AG08396 (cell line): Measurements from ENCODE around the gene CIITA.
"Not testable (repeated sequence)": the region's sequence is repeated elsewhere in the genome, so short reads cannot be mapped to it uniquely, and the experiment has no call there.

Experiments
- DNase-seq: peaks from one replicate; pipeline ENCODE4 v3.0.0; 2012; ENCODE audit warnings: low spot score, mixed read lengths

The CIITA gene

DNA sequence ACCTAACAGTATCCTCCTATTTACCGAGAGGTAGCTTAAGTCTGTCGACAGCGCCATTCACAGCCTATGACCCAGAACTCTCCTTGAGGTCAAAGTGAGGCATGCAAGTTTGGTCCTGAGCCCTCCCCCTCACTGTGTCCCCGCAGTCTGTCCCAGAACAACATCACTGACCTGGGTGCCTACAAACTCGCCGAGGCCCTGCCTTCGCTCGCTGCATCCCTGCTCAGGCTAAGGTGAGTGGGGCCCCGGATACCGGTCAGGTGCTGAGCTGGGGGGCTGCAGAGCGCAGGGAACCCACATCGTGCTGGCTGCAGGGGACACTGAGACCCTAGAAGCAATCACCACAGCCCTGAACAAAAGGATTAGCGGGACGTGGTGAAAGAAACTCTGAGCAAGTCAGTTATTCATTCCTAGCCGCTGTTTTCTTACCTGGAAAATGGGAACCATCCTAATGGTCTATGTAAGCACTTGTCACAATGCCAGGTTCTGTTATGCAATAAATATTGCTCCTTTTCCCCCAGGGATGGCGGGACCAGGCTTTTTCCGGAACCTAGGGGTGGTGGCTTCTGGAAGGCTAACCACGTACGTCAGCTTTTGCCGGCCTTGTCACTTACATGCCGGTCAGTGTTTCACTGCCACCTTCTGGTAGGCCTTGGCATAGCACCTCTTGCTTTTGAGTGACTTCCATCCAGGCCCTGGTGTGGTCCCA lies 41.4 kb downstream of the CIITA start:
- DNase-seq = peak; percentile 87

DNA sequence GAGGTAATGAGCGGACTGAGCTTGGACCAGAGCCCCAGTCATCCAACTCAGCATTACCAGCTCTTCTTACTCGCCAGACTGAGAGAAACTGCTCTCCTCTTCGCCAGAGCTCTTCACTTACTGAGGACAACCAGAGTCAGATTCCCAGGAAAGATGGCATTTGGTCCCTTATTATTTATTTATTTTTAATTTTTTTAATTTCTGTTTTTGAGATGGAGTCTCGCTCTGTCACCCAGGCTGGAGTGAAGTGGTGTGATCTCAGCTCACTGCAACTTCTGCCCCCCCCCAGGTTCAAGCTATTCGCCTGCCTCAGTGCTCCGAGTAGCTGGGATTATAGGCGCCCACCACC lies 42.0 kb downstream of the CIITA start:
- DNase-seq = no peak

DNA sequence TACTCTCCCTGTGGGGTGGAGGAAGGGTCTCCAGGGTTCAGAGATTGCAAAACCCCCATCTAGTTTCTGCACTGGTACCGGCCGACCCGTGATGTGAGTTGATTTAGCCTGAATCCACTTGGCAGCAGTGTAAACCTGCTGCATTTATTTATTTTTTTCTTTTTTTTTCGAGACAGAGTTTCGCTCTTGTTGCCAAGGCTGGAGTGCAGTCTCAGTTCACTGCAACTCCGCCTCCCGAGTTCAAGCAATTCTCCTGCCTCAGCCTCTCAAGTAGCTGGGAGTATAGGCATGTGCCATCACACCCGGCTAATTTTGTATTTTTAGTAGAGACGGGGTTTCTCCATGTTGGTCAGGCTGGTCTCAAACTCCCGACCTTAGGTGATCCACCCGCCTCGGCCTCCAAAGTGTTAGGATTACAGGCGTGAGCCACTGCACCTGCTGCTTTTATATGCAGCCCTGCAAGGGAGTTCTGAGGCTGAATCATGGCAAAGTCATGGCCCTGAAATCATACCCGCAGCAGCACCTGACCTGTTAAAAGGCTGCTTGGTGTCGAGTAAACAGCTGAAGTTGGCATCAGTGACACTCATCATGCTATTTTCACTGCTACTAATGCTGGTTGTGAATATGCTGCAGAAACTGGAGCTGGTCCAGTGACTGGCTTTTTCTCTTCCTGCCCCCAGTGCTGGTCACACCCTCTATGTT lies 43.9 kb downstream of the CIITA start:
- DNase-seq = no peak

DNA sequence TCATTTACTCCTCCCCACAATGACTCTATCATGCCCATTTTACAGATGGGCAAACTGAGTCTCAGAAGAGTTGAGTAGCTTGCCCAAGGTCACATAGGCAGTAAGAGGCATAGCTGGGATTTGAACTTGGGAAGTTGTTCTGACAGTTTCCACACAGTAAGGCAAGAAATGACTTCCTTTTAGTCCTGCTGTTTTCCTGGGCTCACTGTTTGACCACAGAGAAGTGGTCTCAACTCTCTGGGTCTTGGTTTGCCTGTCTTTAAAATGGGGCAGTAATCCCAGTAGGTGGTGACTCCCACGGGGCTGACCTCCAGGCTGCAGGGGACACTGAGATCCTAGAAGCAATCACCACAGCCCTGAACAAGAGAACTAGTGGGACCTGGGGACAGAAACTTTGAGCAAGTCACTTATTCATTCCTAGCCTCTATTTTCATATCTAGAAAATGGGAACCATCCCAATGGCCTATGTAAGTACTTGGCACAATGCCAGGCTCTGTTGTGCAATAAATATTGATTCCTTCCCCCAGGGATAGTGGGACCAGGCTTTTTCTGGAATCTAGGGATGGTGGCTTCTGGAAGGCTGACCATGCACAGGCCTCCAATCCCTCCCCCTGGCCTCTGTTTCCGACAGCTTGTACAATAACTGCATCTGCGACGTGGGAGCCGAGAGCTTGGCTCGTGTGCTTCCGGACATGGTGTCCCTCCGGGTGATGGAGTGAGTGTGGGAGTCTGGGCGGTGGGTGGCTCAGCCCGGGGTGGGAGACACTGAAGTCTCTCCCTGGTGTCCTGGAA lies 44.7 kb downstream of the CIITA start:
- DNase-seq = no peak

DNA sequence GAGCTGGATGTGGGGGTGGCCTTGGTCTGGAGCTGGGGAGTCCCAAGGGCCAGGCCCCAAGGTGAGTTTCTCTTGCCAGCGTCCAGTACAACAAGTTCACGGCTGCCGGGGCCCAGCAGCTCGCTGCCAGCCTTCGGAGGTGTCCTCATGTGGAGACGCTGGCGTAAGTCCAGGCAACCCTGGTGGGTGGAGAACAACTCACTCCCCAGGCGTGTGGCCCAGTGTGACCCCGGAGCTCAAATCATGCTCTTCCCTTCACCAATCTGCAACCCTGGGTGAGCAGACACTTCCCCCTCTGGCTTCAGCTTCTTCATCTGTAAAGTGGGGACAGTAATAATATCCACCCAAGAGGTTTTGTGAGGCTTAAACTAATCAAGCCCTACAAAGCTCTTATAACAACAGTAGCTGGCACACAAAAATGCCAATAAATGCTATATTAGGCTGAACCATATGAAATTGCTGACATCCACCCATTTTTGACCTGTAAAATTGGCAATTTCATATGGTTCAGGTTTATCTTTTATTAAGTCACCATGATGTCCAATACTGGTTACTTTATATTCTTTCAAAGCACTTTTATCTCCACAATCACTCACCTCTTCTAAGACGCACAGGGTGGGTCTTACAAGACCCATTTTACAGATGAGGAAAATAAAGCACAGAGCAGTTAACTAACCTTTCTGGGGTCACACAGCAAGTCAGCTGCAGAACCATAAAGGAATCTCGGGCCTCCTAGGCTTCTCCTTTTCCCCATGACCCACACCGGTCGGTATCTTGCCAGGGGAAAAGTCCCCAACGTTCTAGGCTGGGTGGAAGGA lies 45.5 kb downstream of the CIITA start:
- DNase-seq = peak; percentile 45

DNA sequence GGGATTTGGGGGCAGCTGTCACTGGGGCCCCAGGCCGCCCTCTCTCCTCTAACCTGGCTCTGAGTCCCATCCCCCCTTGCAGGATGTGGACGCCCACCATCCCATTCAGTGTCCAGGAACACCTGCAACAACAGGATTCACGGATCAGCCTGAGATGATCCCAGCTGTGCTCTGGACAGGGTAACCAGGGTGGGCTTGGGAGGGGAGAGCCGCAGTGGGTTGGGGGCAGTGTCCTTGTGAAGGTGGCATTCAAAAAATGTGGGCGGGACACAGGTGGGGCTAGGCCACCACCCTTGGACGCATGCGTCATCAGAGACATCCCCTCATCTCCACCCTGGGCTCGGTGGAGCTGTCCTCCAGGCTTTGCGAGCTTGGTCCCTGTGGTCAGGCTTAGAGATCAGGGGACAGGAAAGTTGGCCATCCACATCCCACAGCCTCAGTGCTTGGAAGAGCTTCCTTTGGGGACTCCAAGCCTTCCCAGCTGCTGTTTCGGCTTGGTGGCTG lies 46.2 kb downstream of the CIITA start:
- no peak for DNase-seq

DNA sequence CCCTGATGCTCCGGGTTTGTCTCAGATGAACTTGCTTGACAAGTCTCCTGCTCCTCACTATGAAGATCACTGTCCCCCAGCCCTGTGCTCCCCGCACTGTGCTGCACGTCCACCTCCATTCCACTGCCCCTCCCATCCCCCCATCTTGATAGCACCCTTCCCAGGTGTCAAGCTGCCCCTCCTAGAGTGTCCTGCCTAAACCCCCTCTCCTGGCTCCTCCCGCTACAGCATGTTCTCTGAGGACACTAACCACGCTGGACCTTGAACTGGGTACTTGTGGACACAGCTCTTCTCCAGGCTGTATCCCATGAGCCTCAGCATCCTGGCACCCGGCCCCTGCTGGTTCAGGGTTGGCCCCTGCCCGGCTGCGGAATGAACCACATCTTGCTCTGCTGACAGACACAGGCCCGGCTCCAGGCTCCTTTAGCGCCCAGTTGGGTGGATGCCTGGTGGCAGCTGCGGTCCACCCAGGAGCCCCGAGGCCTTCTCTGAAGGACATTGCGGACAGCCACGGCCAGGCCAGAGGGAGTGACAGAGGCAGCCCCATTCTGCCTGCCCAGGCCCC lies 46.7 kb downstream of the CIITA start:
- no peak for DNase-seq

DNA sequence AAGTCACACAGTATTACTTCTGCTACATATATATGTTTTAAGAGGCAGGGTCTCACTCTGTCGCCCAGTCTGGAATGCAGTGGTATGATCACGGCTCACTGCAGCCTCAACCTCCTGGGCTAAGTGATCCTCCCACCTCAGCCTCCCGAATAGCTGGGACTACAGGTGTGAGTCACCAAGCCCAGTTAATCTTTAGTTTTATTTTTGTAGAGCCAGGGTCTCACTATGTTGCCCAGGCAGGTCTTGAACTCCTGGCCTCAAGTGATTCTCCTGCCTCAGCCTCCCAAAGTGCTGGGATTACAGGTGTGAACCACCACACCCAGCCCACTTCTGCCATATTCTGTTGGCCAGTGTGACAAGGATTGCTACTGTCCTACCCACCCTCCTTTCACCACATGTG lies 48.3 kb downstream of the CIITA start:
- not testable (repeated sequence) for DNase-seq

DNA sequence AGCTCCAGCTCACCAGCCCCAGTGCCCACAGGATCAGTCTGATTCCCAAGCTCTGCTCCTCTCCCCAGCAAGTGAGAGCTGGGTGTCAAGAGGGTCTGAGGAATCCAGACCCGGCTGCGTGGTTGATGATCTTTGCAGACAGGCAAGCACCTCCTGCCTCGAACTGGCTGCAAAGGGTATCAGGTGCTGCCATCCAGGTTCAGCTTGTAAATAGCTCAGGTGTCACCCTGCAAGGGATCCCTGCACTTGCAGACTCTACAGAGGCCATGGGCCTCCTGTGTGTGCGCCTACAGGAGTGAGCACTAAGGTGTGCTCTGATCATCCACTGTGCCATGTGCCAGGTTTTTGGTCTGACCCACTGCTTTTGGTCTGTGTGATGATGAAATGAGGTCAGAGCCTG lies 49.1 kb downstream of the CIITA start:
- no peak for DNase-seq

DNA sequence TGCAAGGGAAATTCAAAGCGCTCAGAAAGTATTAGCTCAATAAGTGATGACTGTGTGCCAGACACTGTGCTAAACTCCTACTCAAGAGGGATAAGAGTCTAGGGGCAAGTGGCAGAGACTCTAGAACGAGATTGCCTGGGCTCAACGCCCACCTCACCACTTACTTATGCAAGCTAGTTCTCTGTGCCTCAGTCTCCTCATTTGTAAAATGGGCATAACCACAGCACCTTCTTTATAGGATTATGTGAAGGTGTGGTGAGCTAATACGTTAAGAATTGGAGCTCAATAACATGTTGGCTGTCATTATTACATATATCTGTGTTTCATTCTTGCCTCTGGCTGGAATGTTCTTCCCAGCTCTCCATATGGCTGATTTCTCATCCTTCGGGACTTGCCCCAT lies 49.9 kb downstream of the CIITA start:
- DNase-seq = no peak

DNA sequence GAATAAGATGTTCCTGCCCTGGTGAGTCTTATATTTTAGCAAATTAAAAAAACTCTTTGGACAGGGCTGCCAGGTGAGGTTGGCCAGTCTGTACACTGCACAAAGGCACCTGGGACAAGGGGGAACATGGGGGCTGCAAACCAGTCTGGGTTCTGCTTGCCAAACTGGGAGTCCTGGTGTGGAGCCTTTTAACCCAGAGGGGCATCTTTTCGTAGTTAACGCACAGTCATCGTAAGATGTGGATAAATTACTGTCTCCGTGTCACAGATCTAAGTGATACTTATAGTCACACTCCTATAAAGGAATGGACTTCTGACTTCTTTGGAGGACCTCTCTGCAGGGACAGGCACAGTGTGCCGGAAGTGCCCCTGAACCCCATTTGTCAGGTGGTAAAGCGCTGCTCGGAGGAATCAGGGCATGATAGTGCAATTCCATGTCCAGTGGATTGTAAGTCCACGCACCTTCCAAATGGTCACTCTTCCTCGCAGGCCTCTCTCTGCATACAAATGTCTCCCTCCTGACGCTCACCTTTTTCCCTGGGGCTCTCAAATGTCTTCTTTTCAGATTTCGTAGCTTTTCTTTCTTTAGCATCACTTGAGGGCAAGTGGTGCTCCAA lies 50.6 kb downstream of the CIITA start:
- no peak for DNase-seq

DNA sequence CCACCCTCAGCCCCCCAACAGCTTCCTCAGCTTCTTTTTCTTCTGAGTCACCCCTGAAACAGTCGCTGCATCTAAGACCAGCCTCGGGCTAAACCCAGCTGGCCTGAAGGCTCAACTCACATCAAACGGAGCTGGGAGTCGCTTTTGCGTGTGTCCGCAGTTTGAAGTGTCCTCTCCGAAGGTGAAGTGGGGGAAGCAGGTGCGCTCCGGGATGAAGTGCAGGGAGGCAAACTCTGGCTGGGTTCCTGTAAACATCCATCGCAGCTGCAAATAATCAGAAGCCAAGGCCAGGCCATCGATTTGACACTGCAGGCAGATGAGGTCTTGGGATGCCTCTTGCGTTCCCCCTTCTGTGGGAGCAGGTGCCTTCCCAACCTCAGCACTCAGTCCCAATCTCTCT lies 52.1 kb downstream of the CIITA start:
- DNase-seq = not testable (repeated sequence)

DNA sequence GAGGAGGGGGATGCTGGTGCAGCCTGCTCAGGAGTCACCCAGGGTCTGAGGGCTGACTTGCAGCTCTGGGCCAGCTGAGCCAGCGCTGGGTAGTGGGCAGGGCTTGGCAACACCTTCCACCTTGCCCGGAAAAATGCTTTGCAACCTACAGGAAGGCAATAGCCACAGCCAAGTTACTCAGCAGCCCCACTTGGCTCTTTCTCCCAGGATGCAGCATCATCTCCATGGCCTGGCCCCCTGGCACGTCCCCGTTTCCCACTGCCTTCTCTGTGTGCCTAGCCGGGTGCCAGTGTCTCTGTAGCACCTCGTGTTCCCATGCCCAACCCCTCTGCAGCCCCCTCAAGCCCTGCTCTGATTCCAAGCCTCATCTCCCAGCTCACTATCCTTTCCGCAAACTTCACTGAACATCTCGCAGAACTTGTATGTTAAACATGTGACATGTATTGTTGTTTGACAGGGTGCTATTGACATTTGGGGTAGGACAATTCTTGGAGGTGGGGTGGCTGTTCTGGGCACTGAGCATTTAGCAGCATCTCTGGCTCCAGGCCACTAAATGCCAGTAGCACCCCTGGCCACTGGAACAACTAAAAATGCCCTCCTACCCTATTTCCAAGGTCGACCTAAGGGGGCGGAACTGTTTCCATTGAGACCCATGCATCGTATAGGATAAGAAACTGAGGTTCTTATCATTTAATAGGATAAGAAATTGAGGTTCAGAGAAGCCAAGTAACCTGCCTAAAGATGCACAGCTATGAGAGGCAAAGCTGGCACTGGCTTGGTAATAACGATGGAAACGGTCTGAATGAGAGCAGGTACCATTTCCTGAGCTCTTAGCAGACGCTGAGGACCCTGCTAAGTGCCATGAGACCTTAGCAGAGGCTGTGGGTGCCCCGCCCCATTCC lies 53.1 kb downstream of the CIITA start:
- no peak for DNase-seq

DNA sequence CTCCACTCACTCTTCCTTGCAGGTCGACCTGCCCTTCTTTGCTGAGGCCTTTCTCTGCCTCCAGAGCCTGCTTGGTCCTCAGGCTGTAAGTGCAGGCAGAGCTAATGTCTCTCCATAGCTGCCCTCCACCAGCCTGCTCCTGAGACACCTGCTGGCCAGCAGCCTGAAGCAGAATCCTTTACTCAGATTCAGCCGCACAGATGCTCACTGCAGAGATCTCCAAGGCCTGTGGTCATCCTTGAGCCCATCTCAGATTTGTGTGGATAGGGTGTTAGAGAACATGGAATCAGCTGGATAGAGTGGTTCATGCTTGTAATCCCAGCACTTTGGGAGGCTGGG lies 53.7 kb downstream of the CIITA start:
- DNase-seq = no peak

DNA sequence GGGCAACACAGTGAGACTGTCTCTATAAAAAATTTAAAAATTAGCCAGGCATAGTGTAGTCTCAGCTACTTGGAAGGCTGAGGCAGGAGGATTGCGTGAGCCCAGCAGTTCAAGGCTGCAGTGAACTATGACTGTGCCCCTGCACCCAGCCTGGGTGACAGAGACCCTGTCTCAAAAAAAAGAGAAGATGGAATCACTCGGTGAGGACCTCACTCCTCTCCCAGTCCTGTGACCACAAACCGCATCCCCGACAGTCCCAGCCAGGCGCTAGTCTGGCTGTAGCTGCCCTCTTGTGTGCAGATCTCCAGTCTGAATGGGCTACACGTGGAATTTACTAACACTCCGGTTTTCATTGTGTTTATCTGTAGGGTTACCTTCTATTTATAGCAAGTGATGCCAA lies 54.1 kb downstream of the CIITA start:
- DNase-seq = no peak

DNA sequence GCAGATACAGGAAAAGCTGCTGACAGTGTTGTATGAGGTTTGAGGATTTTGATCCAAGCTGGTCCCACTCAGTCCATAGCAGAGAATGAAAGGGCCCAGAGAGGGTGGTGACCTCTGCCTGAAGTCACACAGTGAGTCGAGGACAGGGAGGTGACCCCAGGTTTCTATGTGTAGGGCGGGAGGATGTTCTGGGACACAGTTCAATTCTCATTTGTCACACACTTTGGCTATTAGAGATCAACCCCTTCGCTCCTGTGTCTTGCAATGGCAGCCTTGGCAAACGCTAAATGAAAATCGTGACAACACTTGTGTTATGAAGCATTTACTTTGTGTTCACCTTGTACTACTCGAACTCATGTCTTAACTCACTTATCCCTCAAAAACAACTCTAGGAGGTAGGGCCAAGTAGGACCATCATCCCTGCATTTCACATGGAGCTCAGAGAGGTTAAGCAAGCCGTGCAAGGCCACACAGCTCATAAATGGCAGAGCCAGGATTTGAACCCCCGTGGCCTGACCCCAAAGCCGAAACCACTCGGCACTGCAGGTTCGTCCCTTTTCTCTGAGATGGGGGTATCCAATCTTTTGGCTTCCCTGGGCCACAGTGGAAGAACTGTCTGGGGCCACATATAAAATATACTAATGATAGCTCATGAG lies 55.1 kb downstream of the CIITA start:
- no peak for DNase-seq

DNA sequence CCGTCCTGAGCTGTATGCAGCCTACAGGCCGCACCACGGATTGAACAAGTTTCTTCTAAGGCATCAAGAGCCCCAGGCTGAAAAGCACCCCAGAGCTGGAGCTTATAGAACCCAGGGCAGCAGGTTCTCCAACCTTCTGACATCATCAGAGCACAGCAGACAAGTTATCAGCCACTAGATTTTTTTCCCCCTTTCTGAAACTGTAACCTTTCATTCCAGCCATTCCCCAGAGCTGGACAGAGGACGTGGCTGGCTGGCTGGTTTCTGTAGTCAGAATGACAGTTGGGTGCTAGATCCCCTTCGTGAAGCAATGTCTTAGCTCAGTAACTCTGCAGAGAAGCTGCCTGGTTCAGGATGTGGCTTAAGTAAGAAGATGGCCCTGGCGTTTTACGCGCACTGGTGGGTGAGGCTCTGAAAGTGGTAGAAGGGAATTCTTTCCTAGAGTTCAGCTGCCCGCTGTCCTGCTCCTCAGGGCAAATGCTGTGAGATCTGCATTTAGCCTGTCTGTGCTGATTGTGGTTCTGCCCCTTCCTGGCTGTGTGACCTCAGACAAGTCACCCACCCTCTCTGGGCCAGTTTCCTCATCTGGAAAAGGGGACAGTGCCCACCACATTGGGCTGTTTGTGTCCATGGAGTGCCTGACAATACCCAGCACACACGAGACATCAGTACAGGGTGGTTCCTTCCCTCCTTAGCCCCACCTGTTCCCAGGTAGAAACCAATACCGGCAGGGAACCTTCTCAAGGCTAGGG lies 56.1 kb downstream of the CIITA start:
- DNase-seq = no peak

DNA sequence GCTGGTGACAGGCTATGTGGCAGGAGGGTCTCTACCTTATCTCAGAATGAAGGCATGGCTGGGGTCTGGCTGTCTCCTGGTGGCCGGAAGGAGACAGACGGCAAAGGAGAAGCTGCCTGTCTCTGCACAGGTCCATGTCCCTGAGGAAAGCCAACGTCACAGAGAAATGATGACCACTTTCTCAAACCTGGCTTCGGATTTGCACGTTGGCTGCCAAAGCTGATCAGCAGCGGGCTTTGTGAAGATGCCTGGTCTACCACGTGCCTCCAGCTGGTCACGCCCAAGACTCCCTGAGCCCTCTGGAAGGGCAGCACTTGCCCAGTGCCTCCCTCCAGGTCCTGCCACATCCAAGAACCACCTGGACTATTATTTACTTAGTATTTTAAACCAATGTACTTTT lies 56.9 kb downstream of the CIITA start:
- no peak for DNase-seq
